Heart left ventricle (tissue), 13 donors: Measurements from ENCODE around the gene IL17RA.

ENCODE experiments used
- POLR2A ChIP-seq, 2 donors: fragments of 450-650 bp; IDR thresholded peaks; one replicate each; pipeline ENCODE4 v1.6.1; 2017; ENCODE audit warnings: antibody characterized with exemption in 2 of 2, mild to moderate bottlenecking in 2 of 2, moderate library complexity in 2 of 2
- TF ChIP-seq, protein P1 (sequence below), 12 donors: fragments of 200-600 bp; sonication (generic) in 4 of 12; IDR thresholded peaks; one replicate each; pipeline versions ENCODE4 v1.5.0 to v1.8.0; 2018 to 2022; ENCODE audit warnings: antibody characterized with exemption in 12 of 12, mild to moderate bottlenecking in 5 of 12
- donor health status: ischemic (EF 13 %, LVEDD 7.1; RV severe dilation, severe dysfunction).
- donor health status: DM: no; HTN: yes; CAD: no.
- donor health status: DM: no; HTN: no; CAD: no.
- donor health status: ischemic (EF 25% LVEDD 6.9; RV normal size, moderate dysfunction).
- donor health status: ischemic (EF 25% LVEDD 5.7; RV mildly dilated, moderate dysfunction).
- donor health status: ischemic (EF 35%, LVEDD 5.7; RV mildly dilated, moderate dysfunction).
- donor health status: nonischemic (EF 11% LVEDD 7.7; RV severe dilation, severe dysfunction).
- donor health status: DM: yes; HTN: yes; CAD: no.
- donor health status: PGD.
- donor health status: ischemic (EF 29% LVEDD 5.4; RV normal size, mild dysfunction).
- donor health status: nonischemic (EF 23%, LVEDD 6.1; RV moderate dilation, normal function).

DNA sequence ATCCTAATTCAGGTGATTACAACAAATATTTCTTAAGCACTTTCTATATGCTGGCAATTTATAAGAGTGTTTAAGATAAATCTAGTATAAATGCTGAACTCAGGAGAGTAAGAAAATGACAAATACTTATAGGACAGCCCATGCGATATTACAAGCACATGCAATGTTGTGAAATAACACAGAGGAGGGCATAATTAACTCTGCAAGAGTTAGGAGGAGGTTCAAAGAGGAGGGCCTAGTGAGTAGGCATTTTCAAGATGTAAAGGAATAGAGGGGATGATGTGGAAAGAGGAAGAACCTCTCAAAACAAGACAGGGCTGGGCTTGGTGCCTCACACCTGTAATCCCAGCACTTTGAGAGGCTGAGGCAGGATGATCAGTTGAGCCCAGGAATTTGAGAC, 37.1 kb upstream of the IL17RA start:
- TF ChIP-seq, protein P1, sequence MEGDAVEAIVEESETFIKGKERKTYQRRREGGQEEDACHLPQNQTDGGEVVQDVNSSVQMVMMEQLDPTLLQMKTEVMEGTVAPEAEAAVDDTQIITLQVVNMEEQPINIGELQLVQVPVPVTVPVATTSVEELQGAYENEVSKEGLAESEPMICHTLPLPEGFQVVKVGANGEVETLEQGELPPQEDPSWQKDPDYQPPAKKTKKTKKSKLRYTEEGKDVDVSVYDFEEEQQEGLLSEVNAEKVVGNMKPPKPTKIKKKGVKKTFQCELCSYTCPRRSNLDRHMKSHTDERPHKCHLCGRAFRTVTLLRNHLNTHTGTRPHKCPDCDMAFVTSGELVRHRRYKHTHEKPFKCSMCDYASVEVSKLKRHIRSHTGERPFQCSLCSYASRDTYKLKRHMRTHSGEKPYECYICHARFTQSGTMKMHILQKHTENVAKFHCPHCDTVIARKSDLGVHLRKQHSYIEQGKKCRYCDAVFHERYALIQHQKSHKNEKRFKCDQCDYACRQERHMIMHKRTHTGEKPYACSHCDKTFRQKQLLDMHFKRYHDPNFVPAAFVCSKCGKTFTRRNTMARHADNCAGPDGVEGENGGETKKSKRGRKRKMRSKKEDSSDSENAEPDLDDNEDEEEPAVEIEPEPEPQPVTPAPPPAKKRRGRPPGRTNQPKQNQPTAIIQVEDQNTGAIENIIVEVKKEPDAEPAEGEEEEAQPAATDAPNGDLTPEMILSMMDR (IDR thresholded peaks at IDR 0.05), result no peak
- no peak for TF ChIP-seq POLR2A (IDR thresholded peaks at IDR 0.05)
